GM12878 (cell line): ENCODE data around the gene C12orf56. TPM values are rescaled to one million over a fixed set of nuclear protein-coding genes. Genes with fewer than 3 reads are reported as not detected.

Experiments
- ATF7 ChIP-seq: fragments of 450-650 bp; IDR thresholded peaks from 2 replicates; pipeline ENCODE4 v1.6.1; 2016; ENCODE audit warnings: low read depth, mild to moderate bottlenecking
- BACH1 ChIP-seq: fragments of 450-650 bp; IDR thresholded peaks from 2 replicates; pipeline ENCODE4 v1.6.1; 2017; ENCODE audit warnings: mild to moderate bottlenecking, borderline replicate concordance
- CBFB ChIP-seq: IDR thresholded peaks from 2 replicates; pipeline ENCODE4 v1.6.1; 2016; ENCODE audit warnings: antibody characterized with exemption, low read depth
- DPF2 ChIP-seq: fragments of 450-650 bp; IDR thresholded peaks from 2 replicates; pipeline ENCODE4 v1.6.1; 2017; ENCODE audit warnings: mild to moderate bottlenecking
- EED ChIP-seq: sonication (generic); IDR thresholded peaks from 2 replicates; pipeline ENCODE4 v1.6.1; 2016; ENCODE audit warnings: antibody characterized with exemption, low read depth
- EP300 ChIP-seq, 2 experiments: fragments of 150-350 bp in 1 of 2; IDR thresholded peaks; 2 replicates each; pipeline ENCODE4 v1.6.1; 2011 to 2012; ENCODE audit warnings: low read depth in 2 of 2, low read length in 2 of 2, borderline replicate concordance in 1 of 2, improper control_type of control experiment in 1 of 2, inconsistent platforms in 1 of 2; ENCODE audit not compliant: control insufficient read depth in 1 of 2
- FOXK2 ChIP-seq: fragments of 450-650 bp; IDR thresholded peaks from 2 replicates; pipeline ENCODE4 v1.6.1; 2017; ENCODE audit warnings: mild to moderate bottlenecking, moderate library complexity
- FOXM1 ChIP-seq: IDR thresholded peaks from 2 replicates; pipeline ENCODE4 v1.6.1; 2012; ENCODE audit warnings: low read depth, mild to moderate bottlenecking, inconsistent platforms, low read length, moderate library complexity
- HDAC6 ChIP-seq: fragments of 200-600 bp; sonication (generic); IDR thresholded peaks from one replicate; pipeline ENCODE4 v1.8.0; 2017; ENCODE audit warnings: antibody characterized with exemption; ENCODE audit not compliant: unreplicated experiment
- IKZF1 ChIP-seq: fragments of 450-650 bp; conservative IDR thresholded peaks from 2 replicates; pipeline ENCODE4 v1.6.1; 2017; ENCODE audit warnings: antibody characterized with exemption, mild to moderate bottlenecking
- IKZF2 ChIP-seq, 2 experiments: fragments of 450-650 bp; IDR thresholded peaks; 2 replicates each; pipeline ENCODE4 v1.6.1; 2017; ENCODE audit warnings: mild to moderate bottlenecking in 2 of 2, moderate library complexity in 2 of 2
- JUNB ChIP-seq: IDR thresholded peaks from 2 replicates; pipeline ENCODE4 v1.6.1; 2016; ENCODE audit warnings: antibody characterized with exemption, mild to moderate bottlenecking
- MEF2B ChIP-seq: fragments of 450-650 bp; IDR thresholded peaks from 2 replicates; pipeline ENCODE4 v1.6.1; 2018; ENCODE audit warnings: mild to moderate bottlenecking, moderate library complexity; ENCODE audit not compliant: partially characterized antibody, poor library complexity, severe bottlenecking
- MTA2 ChIP-seq: fragments of 450-650 bp; IDR thresholded peaks from 2 replicates; pipeline ENCODE4 v1.6.1; 2016; ENCODE audit warnings: low read depth, mild to moderate bottlenecking, moderate library complexity
- NR2C2 ChIP-seq: IDR thresholded peaks from 2 replicates; pipeline ENCODE4 v1.6.1; 2011; ENCODE audit warnings: borderline replicate concordance, low read depth; ENCODE audit not compliant: control insufficient read depth, insufficient read length
- NR2F1 ChIP-seq: fragments of 450-650 bp; conservative IDR thresholded peaks from 2 replicates; pipeline ENCODE4 v1.6.1; 2017; ENCODE audit warnings: mild to moderate bottlenecking
- NRF1 ChIP-seq: conservative IDR thresholded peaks from 2 replicates; pipeline ENCODE4 v1.6.1; 2011; ENCODE audit warnings: mild to moderate bottlenecking, low read depth, low read length, improper control_type of control experiment
- PAX5 ChIP-seq: IDR thresholded peaks from 2 replicates; pipeline ENCODE4 v1.6.1; 2011; ENCODE audit warnings: low read depth, low read length, borderline replicate concordance
- TCF12 ChIP-seq: IDR thresholded peaks from 2 replicates; pipeline ENCODE4 v1.6.1; 2011; ENCODE audit warnings: low read depth, mild to moderate bottlenecking, low read length
- YY1 ChIP-seq: IDR thresholded peaks from 2 replicates; pipeline ENCODE4 v1.6.1; 2011; ENCODE audit warnings: low read depth, mild to moderate bottlenecking, low read length
- ZNF207 ChIP-seq: fragments of 450-650 bp; IDR thresholded peaks from 2 replicates; pipeline ENCODE4 v1.6.1; 2014; ENCODE audit warnings: antibody characterized with exemption, mild to moderate bottlenecking, borderline replicate concordance
- ZZZ3 ChIP-seq: IDR thresholded peaks from 2 replicates; pipeline ENCODE4 v1.6.1; 2011; ENCODE audit warnings: low read depth; ENCODE audit not compliant: control insufficient read depth, insufficient read length
- polyA plus RNA-seq, 11 experiments: library from polyadenylated mRNA; depleted of rRNA in 4 of 11; unstranded in 6 of 11; stranded (reverse) in 5 of 11; fragments of >200 nt; fragmentation: Nextera tagmentation in 4 of 11; fragmentation: Illumina TruSeq in 1 of 11; extraction: Ambion mirVana in 4 of 11; extraction: Trizol in 1 of 11; gene quantifications; 1 replicate in 1 of 11; 2 replicates in 10 of 11; pipeline versions ENCODE4 v1.2.1 to v1.2.3, GENCODE V29; 2011 to 2016; ENCODE audit warnings: inconsistent platforms in 2 of 11, missing spikeins in 2 of 11, low read depth in 1 of 11
- total RNA-seq, 4 experiments: library from RNA; depleted of rRNA in 3 of 4; stranded (reverse); fragments of >200 nt in 3 of 4; fragmentation: Illumina TruSeq in 1 of 4; extraction: Trizol in 1 of 4; gene quantifications; 2 replicates each; pipeline versions ENCODE4 v1.2.1 to v1.2.3, GENCODE V29; 2013 to 2021
- TF ChIP-seq, protein P1 (sequence below): fragments of 450-650 bp; formaldehyde crosslinking; IDR thresholded peaks from 2 replicates; pipeline ENCODE4 v1.5.0; 2022; ENCODE audit warnings: mild to moderate bottlenecking, missing genetic modification characterization
- TF ChIP-seq, protein P2 (sequence below): fragments of 150-350 bp; IDR thresholded peaks from 2 replicates; pipeline ENCODE4 v1.6.1; 2016; ENCODE audit warnings: low read depth, low read length

Gene C12orf56
- total and polyA plus RNA-seq, 10 of the 15 experiments (the other 5 are each of a cell fraction or from before 2014, with no cell fraction given): not detected

DNA sequence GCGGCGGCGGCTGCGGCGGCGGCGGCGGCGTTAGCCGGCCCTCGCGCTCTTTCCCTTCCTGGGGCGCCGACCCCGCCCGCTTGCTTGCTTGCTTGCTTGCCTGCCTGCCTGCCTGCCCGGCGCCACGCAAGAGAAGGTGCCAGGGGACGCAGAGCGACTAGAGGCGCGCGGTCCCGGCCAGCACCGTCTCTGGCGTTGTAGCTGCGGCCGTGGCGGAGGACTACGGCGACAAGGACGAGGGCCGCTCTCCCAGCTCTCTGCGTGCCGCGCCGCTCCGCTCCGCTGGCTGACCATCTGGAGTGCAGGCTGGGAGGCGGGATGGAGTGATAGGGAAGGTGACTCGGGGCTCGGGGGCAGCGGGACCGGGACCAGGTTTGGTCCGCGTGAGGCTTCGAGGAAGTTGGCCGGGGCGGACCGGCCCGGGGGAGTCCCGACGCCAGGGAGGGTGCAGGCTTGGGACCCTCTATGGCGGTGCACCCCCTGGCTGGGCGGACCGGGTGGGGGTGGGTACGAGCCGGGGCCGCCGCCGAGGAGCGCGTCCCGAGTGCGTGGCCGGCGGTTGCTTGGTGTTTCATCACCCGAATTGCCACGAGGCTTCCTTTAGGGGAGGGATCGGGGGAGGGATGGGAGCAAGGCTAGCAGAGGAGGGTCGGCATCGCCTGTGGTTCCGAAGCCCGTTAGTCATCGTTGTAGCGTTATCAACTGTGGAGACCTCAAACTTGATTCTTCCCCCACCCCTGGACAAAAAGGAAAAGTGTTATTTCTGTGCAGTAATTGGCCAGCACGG, 14.1 kb upstream of the C12orf56 start (continued):
- TF ChIP-seq, protein P1, sequence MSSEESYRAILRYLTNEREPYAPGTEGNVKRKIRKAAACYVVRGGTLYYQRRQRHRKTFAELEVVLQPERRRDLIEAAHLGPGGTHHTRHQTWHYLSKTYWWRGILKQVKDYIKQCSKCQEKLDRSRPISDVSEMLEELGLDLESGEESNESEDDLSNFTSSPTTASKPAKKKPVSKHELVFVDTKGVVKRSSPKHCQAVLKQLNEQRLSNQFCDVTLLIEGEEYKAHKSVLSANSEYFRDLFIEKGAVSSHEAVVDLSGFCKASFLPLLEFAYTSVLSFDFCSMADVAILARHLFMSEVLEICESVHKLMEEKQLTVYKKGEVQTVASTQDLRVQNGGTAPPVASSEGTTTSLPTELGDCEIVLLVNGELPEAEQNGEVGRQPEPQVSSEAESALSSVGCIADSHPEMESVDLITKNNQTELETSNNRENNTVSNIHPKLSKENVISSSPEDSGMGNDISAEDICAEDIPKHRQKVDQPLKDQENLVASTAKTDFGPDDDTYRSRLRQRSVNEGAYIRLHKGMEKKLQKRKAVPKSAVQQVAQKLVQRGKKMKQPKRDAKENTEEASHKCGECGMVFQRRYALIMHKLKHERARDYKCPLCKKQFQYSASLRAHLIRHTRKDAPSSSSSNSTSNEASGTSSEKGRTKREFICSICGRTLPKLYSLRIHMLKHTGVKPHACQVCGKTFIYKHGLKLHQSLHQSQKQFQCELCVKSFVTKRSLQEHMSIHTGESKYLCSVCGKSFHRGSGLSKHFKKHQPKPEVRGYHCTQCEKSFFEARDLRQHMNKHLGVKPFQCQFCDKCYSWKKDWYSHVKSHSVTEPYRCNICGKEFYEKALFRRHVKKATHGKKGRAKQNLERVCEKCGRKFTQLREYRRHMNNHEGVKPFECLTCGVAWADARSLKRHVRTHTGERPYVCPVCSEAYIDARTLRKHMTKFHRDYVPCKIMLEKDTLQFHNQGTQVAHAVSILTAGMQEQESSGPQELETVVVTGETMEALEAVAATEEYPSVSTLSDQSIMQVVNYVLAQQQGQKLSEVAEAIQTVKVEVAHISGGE (CRISPR knock-in tag): 0 out of 2 replicates have a peak, but pooled peaks have one; percentile 21
- TF ChIP-seq ZZZ3 (no peak), JUNB (no peak), IKZF1 (peak; percentile 86), MEF2B (no peak), EP300 (IDR thresholded peaks at IDR 0.05; ENCODE audit: borderline replicate concordance in 1 of 2, control insufficient read depth in 1 of 2, low read depth in 2 of 2, low read length in 2 of 2) (no peak), YY1 (no peak), TCF12 (no peak), FOXM1 (no peak), NR2C2 (no peak), FOXK2 (no peak), HDAC6 (no peak), NRF1 (no peak), BACH1 (peak; percentile 86), MTA2 (no peak), ZNF207 (0 out of 2 replicates have a peak, but pooled peaks have one; percentile 48), DPF2 (peak; percentile 84), IKZF2 (IDR thresholded peaks at IDR 0.05) (peak in 1 of 2 experiments; percentile 33; a peak in 3 of 4 replicates), PAX5 (0 out of 2 replicates have a peak, but pooled peaks have one; percentile 44), NR2F1 (no peak), ATF7 (no peak), EED (no peak), CBFB (no peak)
- TF ChIP-seq, protein P2, sequence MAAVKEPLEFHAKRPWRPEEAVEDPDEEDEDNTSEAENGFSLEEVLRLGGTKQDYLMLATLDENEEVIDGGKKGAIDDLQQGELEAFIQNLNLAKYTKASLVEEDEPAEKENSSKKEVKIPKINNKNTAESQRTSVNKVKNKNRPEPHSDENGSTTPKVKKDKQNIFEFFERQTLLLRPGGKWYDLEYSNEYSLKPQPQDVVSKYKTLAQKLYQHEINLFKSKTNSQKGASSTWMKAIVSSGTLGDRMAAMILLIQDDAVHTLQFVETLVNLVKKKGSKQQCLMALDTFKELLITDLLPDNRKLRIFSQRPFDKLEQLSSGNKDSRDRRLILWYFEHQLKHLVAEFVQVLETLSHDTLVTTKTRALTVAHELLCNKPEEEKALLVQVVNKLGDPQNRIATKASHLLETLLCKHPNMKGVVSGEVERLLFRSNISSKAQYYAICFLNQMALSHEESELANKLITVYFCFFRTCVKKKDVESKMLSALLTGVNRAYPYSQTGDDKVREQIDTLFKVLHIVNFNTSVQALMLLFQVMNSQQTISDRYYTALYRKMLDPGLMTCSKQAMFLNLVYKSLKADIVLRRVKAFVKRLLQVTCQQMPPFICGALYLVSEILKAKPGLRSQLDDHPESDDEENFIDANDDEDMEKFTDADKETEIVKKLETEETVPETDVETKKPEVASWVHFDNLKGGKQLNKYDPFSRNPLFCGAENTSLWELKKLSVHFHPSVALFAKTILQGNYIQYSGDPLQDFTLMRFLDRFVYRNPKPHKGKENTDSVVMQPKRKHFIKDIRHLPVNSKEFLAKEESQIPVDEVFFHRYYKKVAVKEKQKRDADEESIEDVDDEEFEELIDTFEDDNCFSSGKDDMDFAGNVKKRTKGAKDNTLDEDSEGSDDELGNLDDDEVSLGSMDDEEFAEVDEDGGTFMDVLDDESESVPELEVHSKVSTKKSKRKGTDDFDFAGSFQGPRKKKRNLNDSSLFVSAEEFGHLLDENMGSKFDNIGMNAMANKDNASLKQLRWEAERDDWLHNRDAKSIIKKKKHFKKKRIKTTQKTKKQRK: no peak
